Measurements from ENCODE around the gene ZMYND15. TPM values are rescaled to one million over a fixed set of nuclear protein-coding genes. Genes with fewer than 3 reads are reported as not detected.
"Not testable (repeated sequence)": the region's sequence is repeated elsewhere in the genome, so short reads cannot be mapped to it uniquely, and the experiment has no call there.

Gene ZMYND15
- total and polyA plus RNA-seq, 4 donors = 0.87 to 7.7 (median 1.5) TPM

- intact Hi-C loops (cut with DNase I) = loop anchor here in 1 of 2 donors (5.0 kb wide), 2 partner anchors 85 to 190 kb away; partner anchors contain the start of genes CHRNE and PSMB6
- no peak overlapping the region for H3K4me3 ChIP-seq (ENCODE audit: low read length in 2 of 2)
- 87 to 89% methylated on average over 3 of the region's 3 CpGs for WGBS, 2 donors
- H3K36me3 ChIP-seq (ENCODE audit: control insufficient read depth in 1 of 2, insufficient read depth in 2 of 2, low read length in 1 of 2) = no peaks in the 10 kb centered on the region
- no peaks in the 10 kb centered on the region for H3K4me1 ChIP-seq (ENCODE audit: control insufficient read depth in 1 of 2, insufficient read depth in 2 of 2, low read length in 2 of 2)
- H3K9me3 ChIP-seq (ENCODE audit: control insufficient read depth, low read length) = no peaks in the 10 kb centered on the region
- no peaks in the 10 kb centered on the region for H3K27me3 ChIP-seq (ENCODE audit: control insufficient read depth in 1 of 2, insufficient read depth in 2 of 2, low read length in 1 of 2)
- no peak overlapping the region for H3K27ac ChIP-seq (ENCODE audit: low read depth in 1 of 2, low read length in 2 of 2)
- peak in 1 of 2 donors; percentile 17 for DNase-seq
- no peak for ATAC-seq (ENCODE audit: low FRiP score)
Observed at GRCh38 chr17:4712526-4712925, 27.1 kb upstream of the ZMYND15 start.

GRCh38 chr17:4714340-4715062 lies 25.1 kb upstream of the ZMYND15 start:
- H3K4me3 ChIP-seq (ENCODE audit: low read length in 2 of 2); ATAC-seq (ENCODE audit: low FRiP score): not testable (repeated sequence)
- WGBS, 2 donors = 83 to 87% methylated on average over 8 to 11 of the region's 15 CpGs

GRCh38 chr17:4715063-4715744 lies 24.4 kb upstream of the ZMYND15 start:
- Histone ChIP-seq H3K27ac (ENCODE audit: low read depth in 1 of 2, low read length in 2 of 2) (no peak overlapping the region), H3K36me3 (ENCODE audit: control insufficient read depth in 1 of 2, insufficient read depth in 2 of 2, low read length in 1 of 2) (no peaks in the 10 kb centered on the region), H3K27me3 (ENCODE audit: control insufficient read depth in 1 of 2, insufficient read depth in 2 of 2, low read length in 1 of 2) (no peaks in the 10 kb centered on the region), H3K4me1 (ENCODE audit: control insufficient read depth in 1 of 2, insufficient read depth in 2 of 2, low read length in 2 of 2) (no peaks in the 10 kb centered on the region), H3K9me3 (ENCODE audit: control insufficient read depth, low read length) (no peaks in the 10 kb centered on the region), H3K4me3 (ENCODE audit: low read length in 2 of 2) (no peak overlapping the region)
- intact Hi-C loops (cut with DNase I) = no loop called here
- DNase-seq (peak in 1 of 2 donors; percentile 47), ATAC-seq (ENCODE audit: low FRiP score) (no peak)
- WGBS, 2 donors = 75 to 76% methylated on average over 11 of the region's 11 CpGs

More at GRCh38 chr17:4714340-4715062, 25.1 kb upstream of the ZMYND15 start:
- not testable (repeated sequence) for H3K36me3 ChIP-seq (ENCODE audit: control insufficient read depth in 1 of 2, insufficient read depth in 2 of 2, low read length in 1 of 2); H3K9me3 ChIP-seq (ENCODE audit: control insufficient read depth, low read length); H3K27ac ChIP-seq (ENCODE audit: low read depth in 1 of 2, low read length in 2 of 2); H3K27me3 ChIP-seq (ENCODE audit: control insufficient read depth in 1 of 2, insufficient read depth in 2 of 2, low read length in 1 of 2); H3K4me1 ChIP-seq (ENCODE audit: control insufficient read depth in 1 of 2, insufficient read depth in 2 of 2, low read length in 2 of 2)
- intact Hi-C loops (cut with DNase I) = loop anchor here in 1 of 2 donors (5.0 kb wide), 2 partner anchors 83 to 188 kb away; partner anchors contain the start of genes CHRNE and PSMB6
- DNase-seq = peak in 1 of 2 donors; percentile 36

GRCh38 chr17:4716081-4716480 lies 23.6 kb upstream of the ZMYND15 start:
- ATAC-seq (ENCODE audit: low FRiP score) (no peak), DNase-seq (peak in 1 of 2 donors; percentile 52)
- intact Hi-C loops (cut with DNase I) = no loop called here
- H3K27me3 ChIP-seq (ENCODE audit: control insufficient read depth in 1 of 2, insufficient read depth in 2 of 2, low read length in 1 of 2) = no peaks in the 10 kb centered on the region
- H3K36me3 ChIP-seq (ENCODE audit: control insufficient read depth in 1 of 2, insufficient read depth in 2 of 2, low read length in 1 of 2) = no peaks in the 10 kb centered on the region
- WGBS, 2 donors = 98% methylated on average over 10 of the region's 10 CpGs
- no peaks in the 10 kb centered on the region for H3K9me3 ChIP-seq (ENCODE audit: control insufficient read depth, low read length)
- no peak overlapping the region for H3K4me3 ChIP-seq (ENCODE audit: low read length in 2 of 2)
- H3K27ac ChIP-seq (ENCODE audit: low read depth in 1 of 2, low read length in 2 of 2) = no peak overlapping the region
- no peaks in the 10 kb centered on the region for H3K4me1 ChIP-seq (ENCODE audit: control insufficient read depth in 1 of 2, insufficient read depth in 2 of 2, low read length in 2 of 2)

GRCh38 chr17:4717791-4718190 lies 21.8 kb upstream of the ZMYND15 start:
- DNase-seq = peak in 1 of 2 donors; percentile 73
- Histone ChIP-seq H3K27ac (ENCODE audit: low read depth in 1 of 2, low read length in 2 of 2) (no peak overlapping the region), H3K9me3 (ENCODE audit: control insufficient read depth, low read length) (no peaks in the 10 kb centered on the region), H3K4me3 (ENCODE audit: low read length in 2 of 2) (no peak overlapping the region), H3K36me3 (ENCODE audit: control insufficient read depth in 1 of 2, insufficient read depth in 2 of 2, low read length in 1 of 2) (no peaks in the 10 kb centered on the region), H3K27me3 (ENCODE audit: control insufficient read depth in 1 of 2, insufficient read depth in 2 of 2, low read length in 1 of 2) (no peaks in the 10 kb centered on the region), H3K4me1 (ENCODE audit: control insufficient read depth in 1 of 2, insufficient read depth in 2 of 2, low read length in 2 of 2) (no peaks in the 10 kb centered on the region)
- ATAC-seq (ENCODE audit: low FRiP score) = no peak
- WGBS, 2 donors = 90 to 91% methylated on average over 17 of the region's 17 CpGs
- intact Hi-C loops (cut with DNase I) = no loop called here

- intact Hi-C loops (cut with DNase I) = no loop called here
- Histone ChIP-seq H3K4me3 (ENCODE audit: low read length in 2 of 2) (no peak overlapping the region), H3K9me3 (ENCODE audit: control insufficient read depth, low read length) (no peaks in the 10 kb centered on the region), H3K36me3 (ENCODE audit: control insufficient read depth in 1 of 2, insufficient read depth in 2 of 2, low read length in 1 of 2) (no peaks in the 10 kb centered on the region), H3K27me3 (ENCODE audit: control insufficient read depth in 1 of 2, insufficient read depth in 2 of 2, low read length in 1 of 2) (no peaks in the 10 kb centered on the region), H3K27ac (ENCODE audit: low read depth in 1 of 2, low read length in 2 of 2) (no peak overlapping the region), H3K4me1 (ENCODE audit: control insufficient read depth in 1 of 2, insufficient read depth in 2 of 2, low read length in 2 of 2) (no peaks in the 10 kb centered on the region)
- DNase-seq (peak in 1 of 2 donors; percentile 52), ATAC-seq (ENCODE audit: low FRiP score) (no peak)
- 96 to 97% methylated on average over 13 of the region's 13 CpGs for WGBS, 2 donors
Observed at GRCh38 chr17:4718276-4718675, 21.4 kb upstream of the ZMYND15 start.

GRCh38 chr17:4719146-4719545 lies 20.5 kb upstream of the ZMYND15 start:
- WGBS, 2 donors = 84 to 85% methylated on average over 10 of the region's 10 CpGs
- no peaks in the 10 kb centered on the region for H3K36me3 ChIP-seq (ENCODE audit: control insufficient read depth in 1 of 2, insufficient read depth in 2 of 2, low read length in 1 of 2)
- DNase-seq = peak in 1 of 2 donors; percentile 67

GRCh38 chr17:4719684-4720221 lies 19.9 kb upstream of the ZMYND15 start:
- Histone ChIP-seq H3K4me3 (ENCODE audit: low read length in 2 of 2) (no peak overlapping the region), H3K27ac (ENCODE audit: low read depth in 1 of 2, low read length in 2 of 2) (no peak overlapping the region), H3K36me3 (ENCODE audit: control insufficient read depth in 1 of 2, insufficient read depth in 2 of 2, low read length in 1 of 2) (no peaks in the 10 kb centered on the region), H3K9me3 (ENCODE audit: control insufficient read depth, low read length) (no peaks in the 10 kb centered on the region), H3K27me3 (ENCODE audit: control insufficient read depth in 1 of 2, insufficient read depth in 2 of 2, low read length in 1 of 2) (no peaks in the 10 kb centered on the region), H3K4me1 (ENCODE audit: control insufficient read depth in 1 of 2, insufficient read depth in 2 of 2, low read length in 2 of 2) (no peaks in the 10 kb centered on the region)
- 69 to 70% methylated on average over 15 of the region's 15 CpGs for WGBS, 2 donors
- intact Hi-C loops (cut with DNase I) = no loop called here
- ATAC-seq (ENCODE audit: low FRiP score) = no peak
- peak in 1 of 2 donors; percentile 61 for DNase-seq

More at GRCh38 chr17:4719146-4719545, 20.5 kb upstream of the ZMYND15 start:
- Histone ChIP-seq H3K9me3 (ENCODE audit: control insufficient read depth, low read length) (no peaks in the 10 kb centered on the region), H3K4me1 (ENCODE audit: control insufficient read depth in 1 of 2, insufficient read depth in 2 of 2, low read length in 2 of 2) (no peaks in the 10 kb centered on the region), H3K4me3 (ENCODE audit: low read length in 2 of 2) (no peak overlapping the region), H3K27ac (ENCODE audit: low read depth in 1 of 2, low read length in 2 of 2) (no peak overlapping the region), H3K27me3 (ENCODE audit: control insufficient read depth in 1 of 2, insufficient read depth in 2 of 2, low read length in 1 of 2) (no peaks in the 10 kb centered on the region)
- ATAC-seq (ENCODE audit: low FRiP score) = no peak
- intact Hi-C loops (cut with DNase I) = no loop called here
